ENCODE results near the gene SLC38A2. TPM values are rescaled to one million over a fixed set of nuclear protein-coding genes. Genes with fewer than 3 reads are reported as not detected.

Gene SLC38A2
- total RNA-seq, 1 donor from 2014 or later = 480 TPM

DNA sequence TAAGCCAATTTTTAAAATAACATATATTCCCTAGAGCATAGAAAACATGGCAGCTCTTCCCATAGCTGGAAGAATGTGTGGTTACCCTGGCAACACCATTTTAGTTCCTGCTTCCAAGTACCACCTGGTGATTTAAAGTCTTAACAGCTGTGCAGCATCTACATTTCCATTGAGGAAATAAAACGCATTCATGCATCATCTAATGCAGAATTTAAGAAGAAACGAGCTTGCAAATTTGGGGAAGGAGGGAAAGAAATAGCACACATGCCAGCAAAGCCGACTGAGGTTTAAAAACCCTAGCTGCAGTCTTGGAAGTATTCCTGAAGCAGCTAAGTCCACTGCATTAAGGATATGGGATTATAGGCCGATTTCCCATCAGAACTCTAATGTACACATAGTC lies 22.8 kb upstream of the SLC38A2 start:
- no peak for DNase-seq (ENCODE audit: low read depth)

DNA sequence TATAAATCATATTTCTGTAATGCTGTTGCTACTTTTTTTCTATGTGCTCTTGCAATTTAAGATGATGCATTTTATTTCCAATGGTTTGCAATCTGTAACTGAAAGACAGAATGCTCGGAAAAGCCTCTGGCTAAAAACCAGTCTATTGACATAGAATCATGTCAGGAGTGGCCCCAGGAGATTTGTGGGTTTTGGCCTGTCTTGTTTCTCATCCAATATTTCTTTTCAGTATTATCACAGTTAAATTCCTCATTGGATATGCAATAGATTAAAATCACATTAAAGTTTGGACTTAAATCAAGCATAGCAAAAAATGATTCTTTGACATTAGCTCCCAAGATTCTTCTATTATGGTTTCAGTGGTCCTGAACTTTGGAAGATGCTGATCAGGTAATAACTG lies 19.1 kb upstream of the SLC38A2 start:
- DNase-seq (ENCODE audit: low read depth) = peak; percentile 56

DNA sequence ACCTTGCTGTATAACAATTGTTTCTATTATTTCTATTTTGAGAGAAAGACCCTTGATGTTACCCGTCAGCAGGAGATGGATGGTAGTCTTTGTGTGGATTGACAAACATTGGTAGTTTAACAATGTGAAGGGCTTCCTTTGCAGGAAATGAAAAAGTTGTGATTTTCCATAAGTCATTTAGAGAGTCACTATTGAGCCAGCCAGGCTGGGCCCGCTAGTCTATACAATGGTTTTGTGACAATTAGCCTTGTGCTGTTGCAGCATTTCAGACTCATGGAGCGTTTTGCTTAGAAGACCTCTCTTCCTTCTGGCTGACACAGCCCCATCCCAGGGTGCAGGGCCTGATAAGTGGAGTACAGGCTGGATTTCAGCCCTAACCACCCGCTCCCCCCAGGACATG lies 18.3 kb upstream of the SLC38A2 start:
- DNase-seq (ENCODE audit: low read depth) = no peak

DNA sequence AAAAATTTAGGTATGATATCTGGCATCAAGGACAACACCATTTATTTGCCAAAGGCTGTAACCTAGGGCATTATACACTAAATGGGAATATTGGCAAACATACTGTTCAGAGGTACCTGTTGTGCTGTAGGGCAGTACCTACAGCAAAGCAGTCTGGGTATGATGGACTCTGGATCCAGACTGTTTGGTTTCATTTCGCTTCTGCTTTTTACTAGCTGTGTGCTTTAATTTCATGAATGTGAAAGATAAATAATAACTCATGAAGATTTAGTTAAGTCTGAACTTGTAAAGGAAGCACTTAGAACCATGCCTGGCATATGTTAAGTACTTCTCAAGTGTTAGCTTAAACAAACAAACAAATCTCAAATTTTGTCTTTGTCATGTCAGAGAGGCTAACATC lies 17.7 kb upstream of the SLC38A2 start:
- DNase-seq (ENCODE audit: low read depth) = no peak

DNA sequence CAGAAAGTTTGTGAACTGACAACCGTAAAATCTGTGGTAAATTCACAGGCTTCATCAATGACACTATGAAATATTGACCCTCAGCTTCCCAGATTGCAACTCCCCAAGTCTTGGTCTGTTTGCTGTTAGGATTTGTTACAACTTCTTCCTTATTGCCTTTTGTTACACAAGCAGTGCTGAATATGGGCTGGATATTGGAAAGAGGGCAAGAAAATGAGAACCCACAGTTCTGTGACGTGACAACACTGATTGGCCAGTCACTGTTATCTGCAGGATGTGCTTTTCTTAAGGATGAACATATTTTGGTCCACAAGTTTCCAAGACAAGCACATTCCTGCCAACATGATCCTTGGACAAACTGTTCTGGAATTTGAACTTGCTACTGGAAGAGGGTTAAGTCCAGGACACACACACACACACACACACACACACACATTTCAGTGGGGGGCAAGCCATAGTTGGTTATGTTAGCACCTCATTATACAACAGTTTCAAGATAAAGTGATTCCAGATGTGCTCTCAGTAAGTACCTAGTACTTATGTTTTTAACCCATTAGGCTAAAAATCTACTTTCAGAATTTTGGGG lies 16.6 kb upstream of the SLC38A2 start:
- DNase-seq (ENCODE audit: low read depth) = no peak

DNA sequence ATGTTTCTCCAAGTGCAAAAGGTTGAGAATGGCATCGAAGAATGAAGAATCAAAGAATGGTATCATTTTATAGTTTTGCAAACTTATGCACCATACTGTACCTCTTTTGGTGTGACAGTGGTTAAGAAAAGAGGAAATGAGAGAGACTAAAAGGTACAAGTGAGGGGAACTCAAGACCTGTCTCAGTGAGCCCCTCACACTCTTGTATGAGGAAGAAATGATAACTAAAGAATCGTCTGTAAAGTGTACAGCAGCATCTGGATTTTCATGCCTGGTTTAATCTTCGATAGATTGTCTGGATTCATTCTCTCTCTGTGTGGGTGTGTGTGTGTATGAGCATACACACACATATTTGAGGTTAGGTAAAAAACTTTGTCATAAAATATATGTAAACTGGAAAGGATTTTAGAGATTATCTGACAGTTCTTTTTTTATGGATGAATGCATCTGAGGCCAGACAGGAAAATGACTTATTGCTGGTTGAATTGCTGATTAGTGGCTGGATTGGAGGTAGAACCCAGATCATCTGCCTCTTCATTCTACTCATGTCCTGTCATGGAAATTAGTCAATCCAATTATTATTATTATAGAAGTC lies 16.0 kb upstream of the SLC38A2 start:
- DNase-seq (ENCODE audit: low read depth) = no peak

DNA sequence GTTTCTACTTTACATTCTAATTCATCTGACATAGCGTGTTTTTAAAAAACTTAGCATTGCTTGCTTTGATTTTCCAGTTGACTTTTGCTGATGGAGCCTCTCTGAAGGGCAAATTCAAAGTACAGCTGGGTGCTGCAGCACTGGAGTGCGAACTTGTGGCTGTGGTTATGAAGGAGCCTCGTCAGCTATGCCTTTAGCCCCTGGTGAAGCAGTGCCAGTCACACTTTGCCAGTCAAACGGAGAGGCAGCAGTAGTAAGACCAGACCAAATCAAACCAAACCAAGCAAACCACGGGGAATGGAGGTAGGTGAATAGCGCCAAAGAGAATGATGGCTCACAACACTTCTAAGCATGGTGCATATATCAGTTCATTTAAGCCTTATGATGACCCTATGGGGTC lies 15.1 kb upstream of the SLC38A2 start:
- DNase-seq (ENCODE audit: low read depth) = no peak

DNA sequence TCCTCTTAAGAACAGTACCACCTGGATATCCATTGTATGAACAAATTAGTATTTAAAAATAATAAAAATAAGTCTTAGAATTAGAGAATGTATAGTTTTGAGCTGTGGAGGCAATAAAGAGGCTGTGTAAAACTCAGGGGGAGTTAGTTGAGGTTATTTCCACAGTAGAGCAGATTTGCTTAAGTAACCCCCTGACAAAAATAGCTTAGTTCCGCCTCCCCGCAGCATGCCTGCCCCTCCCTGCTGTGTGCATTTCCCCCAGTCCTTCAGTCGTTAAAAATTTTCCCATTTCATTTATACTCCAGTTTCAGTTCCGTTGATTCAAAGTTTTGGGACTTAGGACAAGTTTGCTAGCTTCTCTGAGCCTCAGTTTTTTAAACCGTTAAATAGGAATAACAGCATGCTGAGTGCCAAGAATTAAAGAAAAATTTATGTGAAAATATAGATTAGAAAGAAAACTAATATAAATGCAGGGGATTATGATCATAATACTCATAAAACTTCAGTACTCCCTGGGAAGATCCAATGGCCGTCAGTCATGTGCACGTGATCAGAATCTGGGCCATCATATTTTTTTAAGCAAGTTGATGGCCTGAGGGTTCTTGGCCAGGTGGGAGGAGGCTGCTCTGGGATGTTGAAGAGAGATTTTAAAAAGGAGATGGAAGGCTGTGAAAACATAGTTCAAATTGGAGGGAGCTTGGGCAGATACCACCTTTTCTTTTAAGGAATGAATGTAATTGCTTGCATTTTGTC lies 14.5 kb upstream of the SLC38A2 start:
- DNase-seq (ENCODE audit: low read depth) = peak; percentile 53

DNA sequence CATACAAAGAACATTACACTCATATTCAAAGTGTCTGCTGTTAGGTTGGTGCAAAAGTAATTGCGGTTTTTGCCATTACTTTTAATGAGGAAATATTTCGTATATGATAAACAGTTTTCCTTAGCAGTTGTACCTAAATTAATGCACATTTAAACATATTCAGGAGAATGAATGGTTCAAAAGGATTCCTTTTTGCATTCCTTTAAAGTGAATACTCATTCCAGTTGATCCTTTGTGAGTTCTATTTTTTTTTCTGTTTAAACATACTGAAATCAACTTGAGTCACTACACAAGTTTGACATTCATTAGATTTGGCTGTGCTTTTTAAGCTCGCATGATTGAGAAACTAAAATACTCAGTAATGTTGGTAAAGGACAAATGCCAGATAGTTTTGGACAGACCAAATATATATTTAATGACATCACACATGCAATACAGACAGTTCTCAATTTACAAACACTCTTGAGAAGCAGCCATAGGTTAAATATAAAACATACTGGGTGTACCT lies 13.8 kb upstream of the SLC38A2 start:
- no peak for DNase-seq (ENCODE audit: low read depth)

DNA sequence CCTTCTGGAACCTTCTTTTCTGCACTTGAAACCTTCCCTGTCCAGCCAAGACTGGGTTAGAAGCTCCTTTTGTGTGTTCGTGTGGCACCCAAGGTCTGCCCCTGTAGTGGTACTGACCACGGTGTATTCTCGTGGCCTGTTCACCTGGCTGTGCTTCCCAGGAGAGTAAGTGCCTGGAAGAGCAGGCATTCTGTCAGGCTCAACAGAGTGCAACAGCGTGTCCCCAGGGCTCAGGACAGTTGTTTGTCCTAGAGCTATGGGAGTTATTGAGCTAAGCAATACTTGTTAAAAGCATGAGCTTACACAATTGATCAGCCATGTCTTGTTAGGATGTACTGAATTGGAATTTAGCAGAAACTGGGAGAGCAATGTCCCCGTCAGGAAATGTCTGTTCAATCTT lies 12.9 kb upstream of the SLC38A2 start:
- DNase-seq (ENCODE audit: low read depth) = no peak

DNA sequence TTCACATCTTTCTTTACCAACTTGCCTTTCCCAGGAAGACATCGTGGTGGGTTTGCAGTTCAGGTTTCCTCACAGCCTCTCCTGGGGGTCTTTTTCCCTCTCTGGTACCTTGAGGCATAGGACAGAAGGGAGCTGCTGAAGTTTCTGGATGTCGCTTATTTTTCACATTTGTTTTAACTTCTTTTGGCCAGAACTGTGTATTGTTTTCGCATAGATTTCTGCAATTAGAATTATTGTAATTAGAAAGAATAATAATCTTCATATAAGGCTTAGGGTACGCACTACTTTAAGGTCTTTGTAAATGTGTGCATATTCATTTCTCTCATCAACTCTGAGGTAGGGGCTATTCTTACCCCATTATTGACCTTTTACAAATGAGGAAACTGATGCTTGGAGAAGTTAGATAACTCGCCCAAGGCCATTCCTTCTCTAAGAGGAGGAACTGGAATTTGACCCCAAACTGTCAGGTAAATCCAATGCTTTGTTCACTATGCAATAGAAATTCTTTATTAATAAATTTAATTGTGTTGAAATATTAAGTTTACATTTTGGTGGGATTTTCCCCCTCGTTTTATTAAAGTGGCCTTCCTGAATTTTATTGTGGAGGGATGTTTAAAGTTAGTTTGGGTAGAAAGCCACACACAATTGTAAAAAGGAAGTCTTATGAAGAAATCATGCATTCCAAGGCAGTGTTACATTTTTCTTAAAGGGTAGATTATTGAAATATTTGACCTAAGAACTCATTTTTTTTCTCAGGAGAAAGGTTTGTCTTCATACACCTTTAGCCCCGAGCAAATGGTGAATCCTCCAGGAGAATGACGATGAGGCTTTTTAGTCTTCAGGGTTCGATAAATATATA lies 12.1 kb upstream of the SLC38A2 start:
- no peak for DNase-seq (ENCODE audit: low read depth)

DNA sequence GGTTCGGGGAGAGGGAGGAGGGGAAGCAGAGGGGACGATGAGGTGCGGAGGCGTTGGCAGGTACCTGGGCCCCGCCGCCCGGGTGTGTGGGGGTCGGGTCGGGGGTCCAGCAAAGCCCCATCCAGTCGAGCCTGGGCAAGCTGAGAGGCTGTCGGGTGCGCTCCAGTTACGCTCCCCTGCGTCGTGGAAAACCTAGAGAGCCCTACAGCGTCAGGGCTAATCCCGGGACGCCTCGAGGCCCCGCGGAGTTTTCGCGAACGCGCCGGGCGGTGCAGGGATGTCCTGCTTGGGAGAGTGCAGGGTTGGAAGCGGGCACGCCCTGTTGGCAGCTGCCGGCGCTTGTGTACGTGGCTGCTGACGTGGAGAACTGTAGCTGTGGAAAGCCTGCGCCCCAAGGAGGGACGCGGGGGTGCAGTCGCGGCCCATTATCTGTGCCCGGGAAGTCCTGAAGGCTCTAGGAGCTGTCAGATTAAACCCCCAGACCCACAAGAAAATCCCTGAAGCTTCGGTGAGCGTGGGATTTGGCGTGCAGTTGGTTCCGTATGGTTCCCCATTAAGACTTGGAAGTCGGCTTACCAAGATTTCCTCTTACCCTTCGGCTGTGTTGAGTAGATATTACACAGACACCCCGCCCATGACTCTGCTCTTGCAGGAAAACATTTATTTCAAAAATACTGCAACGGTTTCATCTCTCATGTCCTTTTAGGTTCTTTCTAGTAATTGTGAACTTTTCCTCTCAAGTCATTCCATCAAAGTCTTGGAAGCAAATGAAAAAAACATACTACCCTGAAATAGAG lies 11.3 kb upstream of the SLC38A2 start:
- peak; percentile 94 for DNase-seq (ENCODE audit: low read depth)

DNA sequence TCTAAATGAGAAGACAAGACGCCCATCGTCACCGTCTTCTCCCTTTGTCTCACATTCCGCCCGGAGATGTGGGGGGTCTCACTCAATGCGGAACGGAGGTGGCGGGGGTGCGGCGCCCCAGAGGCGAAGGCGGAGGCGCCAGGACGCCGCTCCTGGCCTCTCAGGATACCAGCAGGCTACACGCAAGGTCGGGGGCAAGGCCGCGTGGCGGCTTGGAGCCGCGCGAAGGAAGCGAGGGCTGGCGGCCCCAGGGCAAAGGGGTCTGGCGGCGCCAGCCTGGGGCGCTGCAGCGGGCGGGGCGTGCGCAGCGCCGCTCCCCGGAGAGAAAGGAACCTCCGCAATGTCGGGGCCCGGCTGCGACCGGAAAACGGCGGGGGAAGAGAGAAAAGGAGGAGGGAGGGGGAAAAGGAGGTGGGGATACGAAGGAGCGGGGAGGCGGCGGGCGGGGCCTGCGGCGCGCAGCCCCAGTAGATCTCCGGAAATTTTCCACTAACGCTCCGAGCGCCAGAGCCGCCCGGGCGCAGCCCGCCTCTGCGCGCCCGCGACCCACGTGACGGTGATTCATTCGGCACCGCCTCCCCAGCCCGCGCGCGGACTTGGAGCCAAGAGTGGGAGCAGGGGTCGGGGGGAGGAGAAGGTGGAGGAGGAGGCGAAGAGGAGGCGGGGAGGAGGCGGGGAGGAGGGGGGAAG lies 10.5 kb upstream of the SLC38A2 start:
- peak; percentile 98 for DNase-seq (ENCODE audit: low read depth)

DNA sequence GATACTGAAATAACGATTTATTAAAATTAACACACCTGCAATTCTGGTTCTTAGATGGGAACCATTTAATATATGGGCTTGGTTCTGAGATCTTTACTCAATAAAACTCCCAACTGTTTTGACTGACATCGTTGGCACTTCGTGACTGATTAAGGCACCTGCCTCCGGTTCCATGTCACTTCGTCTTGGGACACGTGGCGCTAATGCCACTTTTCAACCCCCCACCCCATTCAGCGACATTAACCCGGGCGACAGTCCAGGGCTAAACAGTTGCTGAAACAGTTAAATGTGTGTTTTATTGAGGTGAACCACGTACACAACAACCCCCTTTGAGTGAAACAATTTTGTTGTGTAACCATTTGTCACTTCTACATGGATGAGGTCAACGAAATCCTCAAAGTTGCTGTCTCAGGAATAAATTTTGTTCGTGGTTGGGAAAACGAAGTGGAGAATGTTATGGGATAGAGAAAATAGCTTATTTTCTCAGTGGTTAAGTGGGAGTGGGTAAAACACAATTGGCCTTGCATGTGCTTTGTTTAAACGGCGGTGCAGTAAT lies 9.9 kb upstream of the SLC38A2 start:
- DNase-seq (ENCODE audit: low read depth) = no peak

DNA sequence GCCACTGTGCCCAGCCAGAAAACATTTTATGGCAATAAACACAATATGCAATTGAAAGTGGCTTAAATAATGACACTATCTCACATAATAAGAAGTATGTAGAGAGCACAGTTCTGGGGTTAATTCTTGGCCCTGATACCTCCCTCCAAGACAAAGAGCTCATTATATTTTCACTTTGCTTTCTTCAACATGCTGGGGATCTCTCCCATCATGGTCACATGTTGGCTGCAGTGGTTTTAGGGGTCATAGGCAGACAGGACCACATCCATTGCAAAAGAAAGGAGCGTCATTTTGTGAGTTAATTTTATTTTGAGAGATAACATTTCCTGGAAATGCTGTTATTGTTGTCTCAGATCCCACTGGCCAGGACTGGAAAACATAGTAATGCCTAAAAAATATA lies 8.3 kb upstream of the SLC38A2 start:
- DNase-seq (ENCODE audit: low read depth) = no peak

DNA sequence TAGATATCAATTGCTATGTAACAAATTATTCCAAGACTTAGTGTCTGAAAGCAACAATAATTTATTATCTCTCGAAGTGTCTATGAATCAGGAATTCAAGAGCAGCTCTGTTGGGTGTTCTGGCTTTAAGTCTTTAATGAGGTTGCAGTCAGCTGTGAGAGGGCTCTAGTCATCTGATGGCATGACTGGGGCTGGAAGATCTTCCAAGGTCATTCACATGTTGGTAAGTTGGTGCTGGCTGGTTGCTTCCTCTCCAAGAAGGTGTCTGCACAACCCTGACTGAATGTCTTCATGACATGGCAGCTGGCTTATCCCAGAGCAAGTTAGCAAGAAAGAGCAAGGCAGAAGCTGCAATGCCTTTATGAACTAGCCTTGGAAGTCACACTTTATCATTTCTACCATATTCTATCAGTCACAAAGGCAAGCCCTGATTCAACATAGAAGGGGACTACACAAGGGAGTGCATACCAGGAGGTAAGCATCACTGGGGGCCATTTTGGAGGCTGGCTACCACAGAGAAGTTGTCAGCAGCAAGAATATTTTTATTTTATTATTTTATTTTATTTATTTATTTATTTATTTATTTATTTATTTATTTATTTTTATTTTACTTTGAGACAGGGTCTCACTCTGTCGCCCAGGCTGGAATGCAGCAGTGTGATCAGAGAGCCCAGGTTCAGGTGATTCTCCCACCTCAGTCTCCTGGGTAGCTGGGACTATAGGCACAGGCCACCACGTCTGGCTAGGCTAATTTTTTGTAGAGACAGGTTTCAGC lies 7.6 kb upstream of the SLC38A2 start:
- DNase-seq (ENCODE audit: low read depth) = no peak

DNA sequence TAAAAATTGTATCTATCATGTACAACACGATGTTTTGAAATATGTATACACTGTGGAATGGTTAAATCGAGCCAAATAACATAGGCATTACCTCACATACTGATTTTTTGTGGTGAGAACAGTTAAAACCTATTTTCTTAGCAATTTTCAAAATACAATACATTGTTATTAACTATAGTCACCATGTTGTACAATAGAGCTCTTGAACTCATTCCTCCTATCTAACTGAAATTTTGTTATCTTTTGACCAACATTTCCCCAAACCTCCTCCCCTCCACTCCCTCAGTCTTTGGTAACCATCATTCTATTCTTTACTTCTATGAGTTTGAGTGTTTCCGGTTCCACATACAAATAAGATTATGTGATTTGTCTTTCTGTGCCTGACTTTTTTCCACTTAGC lies 6.8 kb upstream of the SLC38A2 start:
- no peak for DNase-seq (ENCODE audit: low read depth)

DNA sequence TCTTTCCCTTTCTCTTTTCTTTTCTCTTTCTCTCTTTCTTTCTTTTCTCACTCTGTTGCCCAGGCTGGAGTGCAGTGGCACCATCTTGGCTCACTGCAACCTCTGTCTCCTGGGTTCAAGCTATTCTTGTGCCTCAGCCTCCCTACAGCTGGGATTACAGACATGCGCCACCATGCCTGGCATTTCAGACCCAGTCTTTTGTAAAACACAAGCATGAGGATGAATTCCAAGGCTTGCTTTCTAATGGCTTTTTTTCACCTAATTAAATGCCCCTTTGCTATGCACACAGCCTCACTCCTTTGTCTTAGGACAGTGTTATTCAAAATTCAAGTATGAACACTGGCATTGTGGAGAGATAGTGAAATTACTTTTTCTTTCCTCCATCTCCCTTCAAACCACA lies 6.0 kb upstream of the SLC38A2 start:
- DNase-seq (ENCODE audit: low read depth) = no peak

DNA sequence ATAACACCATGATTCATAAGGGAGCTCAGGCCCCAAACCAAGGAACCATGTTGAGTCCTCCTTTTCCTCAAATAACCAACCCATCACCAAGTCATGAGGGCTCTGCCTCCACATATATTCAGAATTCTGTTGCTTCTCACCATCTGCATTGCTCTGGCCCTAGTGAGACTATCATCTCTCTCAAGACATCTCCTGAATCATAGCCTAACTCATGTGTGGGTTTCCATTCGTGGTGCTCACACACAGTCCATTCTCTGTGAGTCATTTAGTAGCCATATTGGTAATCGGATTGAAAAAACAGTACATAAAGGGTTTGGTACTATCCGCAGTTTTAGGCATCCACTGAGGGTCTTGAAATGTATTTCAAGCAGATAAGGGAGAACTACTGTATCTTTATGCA lies 5.1 kb upstream of the SLC38A2 start:
- no peak for DNase-seq (ENCODE audit: low read depth)
